Brain microvascular endothelial cell (primary cell): ENCODE results near the gene CAPN12.
"Not testable (repeated sequence)": the region's sequence is repeated elsewhere in the genome, so short reads cannot be mapped to it uniquely, and the experiment has no call there.

Experiments
- DNase-seq: peaks from one replicate; pipeline ENCODE4 v3.0.0-alpha.2; 2020
- H3K27ac ChIP-seq: fragments of 250-450 bp; sonication (Bioruptor Pico); 2 replicates; pipeline ENCODE4 v1.5.1; 2020; ENCODE audit warnings: mild to moderate bottlenecking, moderate library complexity
- H3K27me3 ChIP-seq: fragments of 250-450 bp; sonication (Bioruptor Pico); replicated peaks from 2 replicates; pipeline ENCODE4 v1.5.1; 2020; ENCODE audit warnings: mild to moderate bottlenecking
- H3K36me3 ChIP-seq: fragments of 250-450 bp; sonication (Bioruptor Pico); replicated peaks from 2 replicates; pipeline ENCODE4 v1.5.1; 2020; ENCODE audit warnings: mild to moderate bottlenecking
- H3K4me3 ChIP-seq: 2 replicates; pipeline ENCODE4 v1.5.1; 2011; ENCODE audit warnings: low read depth, mild to moderate bottlenecking, control low read depth, low read length, moderate library complexity
- in situ Hi-C: cut with HindIII; loops from 2 replicates; pipeline ENCODE4 v1.10.0; 2017; ENCODE audit warnings: low sequenced_read_pairs, low pct_ligation_motif_present
- TF ChIP-seq, protein P1 (sequence below): IDR thresholded peaks from 2 replicates; pipeline ENCODE4 v1.5.1; 2011; ENCODE audit warnings: low read depth, mild to moderate bottlenecking, moderate library complexity, low read length, control low read depth, inconsistent platforms; ENCODE audit errors: missing control alignments

The CAPN12 gene

DNA sequence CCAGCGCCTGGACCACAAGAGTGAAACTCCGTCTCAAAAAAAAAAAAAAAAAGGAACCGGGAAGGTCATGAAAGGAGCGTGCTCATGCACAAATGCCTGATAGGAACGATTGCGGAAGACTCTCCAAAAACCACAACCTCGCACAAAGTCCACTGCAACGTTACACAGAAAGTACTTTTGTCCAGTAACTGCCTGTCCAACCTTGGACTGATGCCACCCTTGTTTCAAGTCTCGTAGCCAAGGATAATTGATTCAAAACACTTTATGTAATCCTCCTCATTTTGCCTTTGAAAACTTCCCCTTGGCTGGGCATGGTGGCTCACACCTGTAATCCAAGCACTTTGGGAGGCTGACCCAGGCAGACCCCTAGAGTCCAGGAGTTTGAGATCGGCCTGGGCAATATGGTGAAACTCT is 15.3 kb upstream of the CAPN12 start:
- Histone ChIP-seq H3K4me3 (no peak overlapping the region), H3K27me3 (no peaks in the 10 kb centered on the region), H3K27ac (no peak overlapping the region), H3K36me3 (no peaks in the 10 kb centered on the region)
- DNase-seq, result no peak
- TF ChIP-seq, protein P1, sequence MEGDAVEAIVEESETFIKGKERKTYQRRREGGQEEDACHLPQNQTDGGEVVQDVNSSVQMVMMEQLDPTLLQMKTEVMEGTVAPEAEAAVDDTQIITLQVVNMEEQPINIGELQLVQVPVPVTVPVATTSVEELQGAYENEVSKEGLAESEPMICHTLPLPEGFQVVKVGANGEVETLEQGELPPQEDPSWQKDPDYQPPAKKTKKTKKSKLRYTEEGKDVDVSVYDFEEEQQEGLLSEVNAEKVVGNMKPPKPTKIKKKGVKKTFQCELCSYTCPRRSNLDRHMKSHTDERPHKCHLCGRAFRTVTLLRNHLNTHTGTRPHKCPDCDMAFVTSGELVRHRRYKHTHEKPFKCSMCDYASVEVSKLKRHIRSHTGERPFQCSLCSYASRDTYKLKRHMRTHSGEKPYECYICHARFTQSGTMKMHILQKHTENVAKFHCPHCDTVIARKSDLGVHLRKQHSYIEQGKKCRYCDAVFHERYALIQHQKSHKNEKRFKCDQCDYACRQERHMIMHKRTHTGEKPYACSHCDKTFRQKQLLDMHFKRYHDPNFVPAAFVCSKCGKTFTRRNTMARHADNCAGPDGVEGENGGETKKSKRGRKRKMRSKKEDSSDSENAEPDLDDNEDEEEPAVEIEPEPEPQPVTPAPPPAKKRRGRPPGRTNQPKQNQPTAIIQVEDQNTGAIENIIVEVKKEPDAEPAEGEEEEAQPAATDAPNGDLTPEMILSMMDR, result no peak
- in situ Hi-C loops, result no loop called here

DNA sequence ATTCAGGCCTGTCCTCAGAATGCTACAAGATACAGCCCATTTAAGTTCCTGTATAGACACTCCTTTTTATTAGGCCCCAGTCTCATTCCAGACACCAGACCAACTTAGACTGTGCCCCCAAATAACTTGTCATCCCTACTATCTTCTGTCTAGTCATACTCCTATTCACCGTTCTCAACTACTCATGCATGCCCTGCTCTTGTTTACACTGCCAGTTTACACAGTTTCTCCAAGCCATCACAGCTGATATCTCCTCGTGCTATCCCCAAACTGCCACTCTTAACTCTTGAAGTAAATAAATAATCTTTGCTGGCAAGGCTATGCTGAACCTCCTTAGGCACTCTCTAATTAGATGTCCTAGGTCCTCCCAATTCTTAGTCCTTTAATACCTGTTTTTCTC is 9.9 kb upstream of the CAPN12 start:
- H3K36me3 ChIP-seq, H3K27ac ChIP-seq, H3K27me3 ChIP-seq, DNase-seq, H3K4me3 ChIP-seq, in situ Hi-C loops: not testable (repeated sequence)

DNA sequence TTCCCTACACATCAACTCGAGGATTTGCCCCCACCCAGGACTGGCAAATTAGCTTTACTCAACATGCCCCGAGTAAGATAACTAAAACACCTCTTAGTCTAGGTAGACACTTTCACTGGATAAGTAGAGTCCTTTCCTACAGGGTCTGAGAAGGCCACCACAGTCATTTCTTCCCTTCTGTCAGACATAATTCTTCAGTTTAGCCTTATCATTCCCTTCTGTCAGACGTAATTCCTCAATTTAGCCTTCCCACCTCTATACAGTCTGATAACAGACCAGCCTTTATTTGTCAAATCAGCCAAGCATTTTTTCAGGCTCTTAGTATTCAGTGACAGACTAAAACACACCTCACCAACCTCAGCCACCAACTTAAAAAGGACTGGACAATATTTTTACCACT is 9.5 kb upstream of the CAPN12 start:
- in situ Hi-C loops, H3K36me3 ChIP-seq, H3K4me3 ChIP-seq, H3K27ac ChIP-seq, H3K27me3 ChIP-seq, DNase-seq: not testable (repeated sequence)

DNA sequence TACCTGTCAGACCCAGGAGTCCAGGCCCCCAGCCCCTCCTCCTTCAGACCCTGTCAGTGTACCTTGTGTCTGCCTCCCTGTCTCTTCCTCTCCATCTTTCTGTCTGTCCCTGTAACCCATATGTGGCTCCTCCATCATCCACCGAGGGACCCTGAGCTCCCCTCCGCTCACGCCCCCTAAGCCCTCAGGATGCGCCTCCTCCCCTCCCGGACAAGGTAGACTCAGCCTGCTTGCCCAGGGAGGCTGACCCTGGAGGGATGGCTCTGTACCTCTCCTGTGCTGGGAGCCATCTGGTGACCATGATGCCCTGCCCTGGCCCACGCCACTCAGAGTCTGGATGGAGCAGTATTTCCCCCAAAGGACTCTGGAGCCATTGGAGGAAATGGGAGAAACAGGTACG is 1.0 kb upstream of the CAPN12 start:
- TF ChIP-seq, protein P1, result no peak
- no peak for DNase-seq
- H3K4me3 ChIP-seq, result no peak overlapping the region
- no peak overlapping the region for H3K27ac ChIP-seq
- H3K36me3 ChIP-seq, result no peaks in the 10 kb centered on the region
- in situ Hi-C loops, result no loop called here
- H3K27me3 ChIP-seq, result no peaks in the 10 kb centered on the region

DNA sequence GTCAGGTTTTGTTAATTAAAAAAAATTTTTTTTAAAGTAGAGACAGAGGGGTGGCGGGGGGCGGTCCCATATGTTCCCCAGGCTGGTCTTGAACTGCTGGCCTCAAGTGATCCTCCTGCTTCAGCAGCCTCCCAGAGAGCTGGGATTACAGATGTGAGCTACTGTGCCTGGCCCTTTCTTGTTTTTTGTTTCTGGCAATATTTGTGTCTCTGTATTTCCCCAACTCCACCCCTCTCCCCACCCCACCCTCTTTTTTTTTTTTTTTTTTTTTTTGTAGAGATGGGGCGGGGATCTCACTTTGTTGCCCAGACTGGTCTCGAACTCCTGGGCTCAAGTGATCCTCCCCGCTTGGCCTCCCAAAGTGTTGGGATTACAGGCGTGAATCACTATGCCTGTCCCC is 600 bp upstream of the CAPN12 start:
- DNase-seq, result no peak
- no peaks in the 10 kb centered on the region for H3K36me3 ChIP-seq
- H3K4me3 ChIP-seq, result no peak overlapping the region
- TF ChIP-seq, protein P1, result no peak
- in situ Hi-C loops, result no loop called here
- H3K27me3 ChIP-seq, result no peaks in the 10 kb centered on the region
- no peak overlapping the region for H3K27ac ChIP-seq

DNA sequence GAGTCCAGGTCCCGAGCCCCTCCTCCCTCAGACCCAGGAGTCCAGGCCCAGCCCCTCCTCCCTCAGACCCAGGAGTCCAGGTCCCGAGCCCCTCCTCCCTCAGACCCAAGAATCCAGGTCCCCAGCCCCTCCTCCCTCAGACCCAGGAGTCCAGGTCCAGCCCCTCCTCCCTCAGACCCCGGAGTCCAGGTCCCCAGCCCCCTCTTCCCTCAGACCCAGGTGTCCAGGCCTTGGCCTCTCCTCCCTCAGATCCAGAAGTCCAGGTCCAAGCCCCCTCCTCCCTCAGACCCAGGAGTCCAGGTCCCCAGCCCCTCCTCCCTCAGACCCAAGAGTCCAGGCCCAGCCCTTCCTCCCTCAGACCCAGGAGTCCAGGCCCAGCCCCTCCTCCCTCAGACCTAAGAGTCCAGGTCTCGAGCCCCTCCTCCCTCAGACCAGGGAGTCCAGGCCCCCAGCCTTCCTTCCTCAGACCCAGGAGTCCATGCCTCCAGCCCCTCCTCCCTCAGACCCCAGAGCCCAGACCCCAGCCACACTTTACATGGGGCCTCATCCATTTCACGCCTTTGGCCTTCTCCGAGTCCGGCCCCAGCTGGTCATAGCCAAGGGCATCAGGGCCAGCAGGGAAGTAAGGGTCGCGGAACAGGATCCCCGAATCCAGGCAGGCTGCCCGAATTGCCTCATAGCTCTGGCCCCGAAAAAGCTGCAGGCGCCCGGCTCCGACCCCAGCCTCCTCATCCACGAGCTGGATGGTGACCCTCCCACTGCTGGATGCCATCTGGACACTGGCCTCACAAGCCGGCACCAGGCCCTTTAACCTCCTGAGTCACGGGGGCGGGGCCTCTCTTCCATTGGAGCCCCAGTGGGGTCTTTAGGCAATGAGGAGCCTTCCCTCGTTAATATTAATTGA is 628 bp downstream of the CAPN12 start:
- TF ChIP-seq, protein P1, result no peak
- Histone ChIP-seq H3K27me3 (no peaks in the 10 kb centered on the region), H3K36me3 (no peaks in the 10 kb centered on the region), H3K27ac (no peak overlapping the region), H3K4me3 (no peak overlapping the region)
- DNase-seq, result no peak
- in situ Hi-C loops, result no loop called here

DNA sequence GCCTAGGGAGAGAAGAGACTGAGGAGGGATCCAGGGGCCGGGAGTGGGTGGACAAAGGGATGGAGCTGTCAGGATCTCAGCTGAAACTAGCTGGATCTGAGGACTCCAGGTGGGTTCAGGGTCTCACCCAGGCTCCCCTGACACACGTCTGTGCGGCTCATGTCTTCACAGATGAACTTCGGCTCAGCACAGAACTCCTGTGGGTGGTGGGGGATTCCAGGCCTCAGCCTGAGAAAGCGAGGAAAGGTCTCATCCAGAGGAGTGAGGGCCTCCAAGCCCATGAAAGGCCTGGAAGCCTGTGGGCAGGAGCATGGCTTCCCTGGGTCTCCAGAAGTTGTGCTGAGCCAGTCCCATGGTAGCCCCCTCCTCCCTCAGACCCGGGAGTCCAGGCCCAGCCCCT is 1.4 kb downstream of the CAPN12 start:
- TF ChIP-seq, protein P1, result no peak
- in situ Hi-C loops, result no loop called here
- no peak for DNase-seq
- H3K36me3 ChIP-seq, result no peaks in the 10 kb centered on the region
- H3K27me3 ChIP-seq, result no peaks in the 10 kb centered on the region
- no peak overlapping the region for H3K4me3 ChIP-seq
- H3K27ac ChIP-seq, result no peak overlapping the region
